Measurements from ENCODE around the gene MYRIP. TPM values are rescaled to one million over a fixed set of nuclear protein-coding genes. Genes with fewer than 3 reads are reported as not detected.

MYRIP gene
- total and polyA plus RNA-seq, 2 experiments from 2014 or later, result 1.5 to 1.8 TPM

GRCh38 chr3:40044487-40044886 is 235.1 kb downstream of the MYRIP start:
- DNase-seq (ENCODE audit: low spot score), result no peak
- H3K27me3 Mint-ChIP-seq (ENCODE audit: insufficient read depth, low read depth, poor library complexity), result no peaks in the 10 kb centered on the region
- Histone ChIP-seq H3K79me2 (replicated peaks; ENCODE audit: insufficient read depth) (no peaks in the 10 kb centered on the region), H3K27ac (ENCODE audit: low read depth) (no peak overlapping the region), H3K27me3 (ENCODE audit: insufficient read depth) (no peaks in the 10 kb centered on the region), H3K4me1 (ENCODE audit: insufficient read depth) (peaks cover 10% of the 10 kb centered on the region), H3F3A (replicated peaks; ENCODE audit: low read depth) (no peaks in the 10 kb centered on the region), H3K9me2 (ENCODE audit: insufficient read depth) (peaks cover 3% of the 10 kb centered on the region), H3K4me3 (no peak overlapping the region), H4K20me1 (replicated peaks; ENCODE audit: insufficient read depth) (no peaks in the 10 kb centered on the region), H2AFZ (peak overlapping the region; percentile 29), H3K4me2 (0 out of 2 replicates have a peak overlapping the region, but pooled peaks have one; percentile 50), H3K36me3 (ENCODE audit: insufficient read depth) (no peaks in the 10 kb centered on the region)
- no peak overlapping the region for H3K4me3 Mint-ChIP-seq
- TF ChIP-seq STAT1 (IDR thresholded peaks at IDR 0.05; ENCODE audit: unreplicated experiment) (no peak), JUNB (IDR thresholded peaks at IDR 0.05; ENCODE audit: unreplicated experiment) (no peak), NANOG (IDR thresholded peaks at IDR 0.05; ENCODE audit: borderline replicate concordance) (no peak), EZH2phosphoT487 (IDR thresholded peaks at IDR 0.05; ENCODE audit: unreplicated experiment) (no peak), ZNF114 (CRISPR knock-in tag; IDR thresholded peaks at IDR 0.05) (no peak), REST (IDR thresholded peaks at IDR 0.05; ENCODE audit: unreplicated experiment) (no peak), CTCF (conservative IDR thresholded peaks at IDR 0.05; ENCODE audit: low read depth in 2 of 2) (no peak), POLR2AphosphoS5 (IDR thresholded peaks at IDR 0.05; ENCODE audit: low read depth) (no peak), ETS1 (IDR thresholded peaks at IDR 0.05) (no peak), ZNF331 (CRISPR knock-in tag; IDR thresholded peaks at IDR 0.05; ENCODE audit: low read depth) (no peak), ZNF462 (CRISPR knock-in tag; IDR thresholded peaks at IDR 0.05) (no peak), CREB1 (CRISPR knock-in tag; IDR thresholded peaks at IDR 0.05; ENCODE audit: low read depth) (no peak), EZH2 (IDR thresholded peaks at IDR 0.05; ENCODE audit: low read depth, unreplicated experiment) (no peak)
- H3K4me1 Mint-ChIP-seq, result peaks cover 3% of the 10 kb centered on the region; the same call in 2 of the 3 replicates
- H3K9me3 Mint-ChIP-seq, result peaks cover 6% of the 10 kb centered on the region; the same call in 2 of the 3 replicates
- H3K36me3 Mint-ChIP-seq (ENCODE audit: low read depth), result no peaks in the 10 kb centered on the region; the same call in 2 of the 3 replicates
- no peak overlapping the region for H3K27ac Mint-ChIP-seq
- no peak for ATAC-seq
